GM12891 (cell line): Measurements from ENCODE around the gene CLPTM1L.

Experiments
- PAX5 ChIP-seq: IDR thresholded peaks from 2 replicates; pipeline ENCODE4 v1.6.1; 2011; ENCODE audit warnings: low read length, moderate library complexity, mild to moderate bottlenecking; ENCODE audit not compliant: insufficient read depth, severe bottlenecking
- POLR2A ChIP-seq: IDR thresholded peaks from 2 replicates; pipeline ENCODE4 v1.6.1; 2011; ENCODE audit warnings: low read depth, low read length, control low read depth
- POLR2AphosphoS5 ChIP-seq: IDR thresholded peaks from 2 replicates; pipeline ENCODE4 v1.6.1; 2011; ENCODE audit warnings: low read depth, low read length, control low read depth
- POU2F2 ChIP-seq: IDR thresholded peaks from 2 replicates; pipeline ENCODE4 v1.6.1; 2011; ENCODE audit warnings: low read depth, mild to moderate bottlenecking, control low read depth, low read length, moderate library complexity
- SPI1 ChIP-seq: IDR thresholded peaks from 2 replicates; pipeline ENCODE4 v1.6.1; 2011; ENCODE audit warnings: low read depth, low read length, control low read depth
- TAF1 ChIP-seq: IDR thresholded peaks from 2 replicates; pipeline ENCODE4 v1.6.1; 2011; ENCODE audit warnings: low read depth, low read length, control low read depth

- TF ChIP-seq TAF1 (no peak), POLR2AphosphoS5 (no peak), POLR2A (no peak), PAX5 (no peak), SPI1 (no peak), POU2F2 (no peak)
Measured at GRCh38 chr5:1322955-1323802, 21.7 kb downstream of the CLPTM1L start.
